H9 (cell line): ENCODE data around the gene PWWP2B. TPM values are rescaled to one million over a fixed set of nuclear protein-coding genes. Genes with fewer than 3 reads are reported as not detected.

Source experiments
- DNase-seq: peaks from one replicate; pipeline ENCODE4 v3.0.0-alpha.2; 2017
- H2AFZ ChIP-seq: one replicate; pipeline ENCODE4 v1.6.1; 2013; ENCODE audit warnings: mild to moderate bottlenecking, low read length, control low read depth, moderate library complexity
- H2AK5ac ChIP-seq: 2 replicates; pipeline ENCODE4 v1.6.1; 2013; ENCODE audit warnings: low read length, control low read depth, mixed read lengths; ENCODE audit not compliant: insufficient read length
- H2BK120ac ChIP-seq: one replicate; pipeline ENCODE4 v1.6.1; 2013; ENCODE audit warnings: low read depth, mild to moderate bottlenecking, low read length, control low read depth, inconsistent platforms; ENCODE audit not compliant: poor library complexity, severe bottlenecking
- H2BK12ac ChIP-seq: 2 replicates; pipeline ENCODE4 v1.6.1; 2013; ENCODE audit warnings: low read length, control low read depth, mixed read lengths, low read depth; ENCODE audit not compliant: insufficient read length
- H2BK15ac ChIP-seq: 2 replicates; pipeline ENCODE4 v1.6.1; 2013; ENCODE audit warnings: low read depth, low read length, control low read depth
- H2BK20ac ChIP-seq: one replicate; pipeline ENCODE4 v1.6.1; 2013; ENCODE audit warnings: low read depth, mild to moderate bottlenecking, low read length, control low read depth, inconsistent platforms; ENCODE audit not compliant: poor library complexity, severe bottlenecking
- H2BK5ac ChIP-seq: 2 replicates; pipeline ENCODE4 v1.6.1; 2013; ENCODE audit warnings: low read length, control low read depth, mixed read lengths; ENCODE audit not compliant: insufficient read length
- H3K14ac ChIP-seq: 2 replicates; pipeline ENCODE4 v1.6.1; 2013; ENCODE audit warnings: low read length, control low read depth; ENCODE audit not compliant: insufficient read depth
- H3K18ac ChIP-seq: 2 replicates; pipeline ENCODE4 v1.6.1; 2013; ENCODE audit warnings: low read depth, mild to moderate bottlenecking, mixed read lengths, low read length, control low read depth; ENCODE audit not compliant: insufficient read length
- H3K23ac ChIP-seq: 2 replicates; pipeline ENCODE4 v1.6.1; 2013; ENCODE audit warnings: low read length, control low read depth, mixed read lengths, low read depth; ENCODE audit not compliant: insufficient read length
- H3K23me2 ChIP-seq: 2 replicates; pipeline ENCODE4 v1.6.1; 2013; ENCODE audit warnings: low read depth, mild to moderate bottlenecking, mixed read lengths, low read length, control low read depth; ENCODE audit not compliant: insufficient read length, poor library complexity, severe bottlenecking
- H3K27ac ChIP-seq: 2 replicates; pipeline ENCODE4 v1.5.1; 2013; ENCODE audit warnings: low read length, control low read depth, mixed read lengths, low read depth; ENCODE audit not compliant: insufficient read length
- H3K27me3 ChIP-seq: 2 replicates; pipeline ENCODE4 v1.6.1; 2013; ENCODE audit warnings: low read length, control low read depth, inconsistent platforms; ENCODE audit not compliant: insufficient read depth
- H3K4ac ChIP-seq: 2 replicates; pipeline ENCODE4 v1.6.1; 2013; ENCODE audit warnings: low read depth, mild to moderate bottlenecking, control low read depth, inconsistent platforms, low read length, moderate library complexity
- H3K4me1 ChIP-seq: 2 replicates; pipeline ENCODE4 v1.6.1; 2013; ENCODE audit warnings: low read length, control low read depth, inconsistent platforms; ENCODE audit not compliant: insufficient read depth
- H3K4me2 ChIP-seq: 2 replicates; pipeline ENCODE4 v1.6.1; 2013; ENCODE audit warnings: low read length, control low read depth, mixed read lengths; ENCODE audit not compliant: insufficient read length, insufficient read depth
- H3K56ac ChIP-seq: 2 replicates; pipeline ENCODE4 v1.6.1; 2013; ENCODE audit warnings: low read depth, mild to moderate bottlenecking, mixed read lengths, low read length, control low read depth; ENCODE audit not compliant: insufficient read length
- H3K79me1 ChIP-seq: 2 replicates; pipeline ENCODE4 v1.6.1; 2013; ENCODE audit warnings: low read depth, mild to moderate bottlenecking, moderate library complexity, low read length, control low read depth, inconsistent platforms; ENCODE audit not compliant: insufficient read depth, poor library complexity, severe bottlenecking
- H3K79me2 ChIP-seq: 2 replicates; pipeline ENCODE4 v1.6.1; 2013; ENCODE audit warnings: low read length, control low read depth, inconsistent platforms; ENCODE audit not compliant: insufficient read depth
- H3K9ac ChIP-seq: 2 replicates; pipeline ENCODE4 v1.6.1; 2013; ENCODE audit warnings: low read length, control low read depth, mixed read lengths; ENCODE audit not compliant: insufficient read length; ENCODE audit errors: extremely low read depth
- H3K9me3 ChIP-seq: one replicate; pipeline ENCODE4 v1.6.1; 2013; ENCODE audit warnings: low read depth, low read length, inconsistent platforms; ENCODE audit not compliant: control insufficient read depth
- H3T11ph ChIP-seq: one replicate; pipeline ENCODE4 v1.6.1; 2013; ENCODE audit warnings: mild to moderate bottlenecking, low read length, control low read depth, inconsistent platforms
- H4K20me1 ChIP-seq: one replicate; pipeline ENCODE4 v1.6.1; 2013; ENCODE audit not compliant: control insufficient read depth, insufficient read length, insufficient read depth
- H4K5ac ChIP-seq: 2 replicates; pipeline ENCODE4 v1.6.1; 2013; ENCODE audit warnings: low read depth, mild to moderate bottlenecking, mixed read lengths, low read length, control low read depth; ENCODE audit not compliant: insufficient read length
- H4K8ac ChIP-seq: replicated peaks from 2 replicates; pipeline ENCODE4 v1.6.1; 2013; ENCODE audit warnings: low read length, control low read depth, mixed read lengths, low read depth; ENCODE audit not compliant: insufficient read length
- H4K91ac ChIP-seq: 2 replicates; pipeline ENCODE4 v1.6.1; 2013; ENCODE audit warnings: low read depth, mild to moderate bottlenecking, moderate library complexity, mixed read lengths, low read length, control low read depth; ENCODE audit not compliant: insufficient read length
- H3K27ac Mint-ChIP-seq, 3 experiments: 2 replicates in 2 of 3; 3 replicates in 1 of 3; pipeline ENCODE4 v1.8.0; 2020 to 2021; ENCODE audit warnings: mixed read lengths in 3 of 3, mild to moderate bottlenecking in 1 of 3, moderate library complexity in 1 of 3
- H3K27me3 Mint-ChIP-seq: 2 replicates; pipeline ENCODE4 v1.8.0; 2021; ENCODE audit warnings: low read depth, mild to moderate bottlenecking, moderate library complexity, mixed read lengths
- H3K36me3 Mint-ChIP-seq, 3 experiments: 2 replicates in 2 of 3; 3 replicates in 1 of 3; pipeline ENCODE4 v1.8.0; 2020 to 2021; ENCODE audit warnings: low read depth in 3 of 3, mixed read lengths in 3 of 3; ENCODE audit not compliant: insufficient read depth in 1 of 3
- H3K4me1 Mint-ChIP-seq, 2 experiments: 2 replicates each; pipeline ENCODE4 v1.8.0; 2020; ENCODE audit warnings: mixed read lengths in 2 of 2
- H3K4me3 Mint-ChIP-seq, 2 experiments: 2 replicates in 1 of 2; 3 replicates in 1 of 2; pipeline ENCODE4 v1.8.0; 2020 to 2021; ENCODE audit warnings: mild to moderate bottlenecking in 2 of 2, mixed read lengths in 2 of 2, moderate library complexity in 1 of 2
- H3K9me3 Mint-ChIP-seq, 2 experiments: 2 replicates in 1 of 2; 3 replicates in 1 of 2; pipeline ENCODE4 v1.8.0; 2020; ENCODE audit warnings: mild to moderate bottlenecking in 2 of 2, mixed read lengths in 2 of 2, moderate library complexity in 1 of 2
- WGBS: extraction: QIAGEN DNeasy Blood & Tissue Kit; methylation state at CpG from one replicate; pipeline ENCODE4 v1.1.7; 2013; ENCODE audit warnings: missing lambda C conversion rate, low lambda C conversion rate, mixed read lengths; ENCODE audit not compliant: insufficient read length; ENCODE audit errors: extremely low coverage; 5-methylcytosine and 5-hydroxymethylcytosine counted together
- total RNA-seq: library from RNA; stranded (reverse); gene quantifications from 2 replicates; pipeline ENCODE4 v1.2.1, GENCODE V29; 2021
- TF ChIP-seq, protein P1 (sequence below): fragments of 200-600 bp; sonication (generic); conservative IDR thresholded peaks from 3 replicates; pipeline ENCODE4 v1.8.0; 2021; ENCODE audit warnings: antibody characterized with exemption, mild to moderate bottlenecking

Gene PWWP2B
- total RNA-seq, 1 experiment from 2014 or later, result 10.0 TPM

DNA sequence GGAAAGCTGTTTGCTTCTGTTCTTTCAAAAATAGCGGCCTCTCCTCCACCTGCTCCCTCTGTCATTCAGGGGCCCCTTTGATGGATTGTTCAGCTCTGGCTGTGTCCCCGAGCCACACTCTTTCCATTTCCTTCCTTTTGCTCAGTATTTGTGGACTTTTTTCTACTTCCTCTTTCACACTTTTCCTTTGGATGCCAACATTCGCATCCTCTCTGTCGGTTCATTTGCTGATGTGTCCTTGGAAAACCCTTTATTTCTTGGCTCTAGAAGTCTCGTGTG is 11.7 kb upstream of the PWWP2B start:
- Histone ChIP-seq H3K4me1 (no peaks in the 10 kb centered on the region), H3K56ac (no peak overlapping the region), H3K9me3 (no peaks in the 10 kb centered on the region), H2BK15ac (no peak overlapping the region), H2BK5ac (no peak overlapping the region), H3K23ac (no peak overlapping the region), H3K23me2 (no peaks in the 10 kb centered on the region), H3T11ph (no peak overlapping the region), H4K5ac (no peak overlapping the region), H3K27ac (no peak overlapping the region), H2BK120ac (no peak overlapping the region), H3K14ac (no peak overlapping the region), H4K8ac (no peak overlapping the region), H2BK20ac (no peak overlapping the region), H4K20me1 (no peaks in the 10 kb centered on the region), H2AFZ (no peak overlapping the region), H4K91ac (no peak overlapping the region), H3K79me1 (no peaks in the 10 kb centered on the region), H3K9ac (no peak overlapping the region), H3K4me2 (no peak overlapping the region), H3K79me2 (no peaks in the 10 kb centered on the region), H3K18ac (no peak overlapping the region), H3K4ac (no peak overlapping the region), H3K27me3 (no peaks in the 10 kb centered on the region), H2AK5ac (no peak overlapping the region), H2BK12ac (no peak overlapping the region)
- WGBS, result no CpG with 5 or more reads among the region's 5 CpGs
- Mint-ChIP-seq H3K9me3 (no peaks in the 10 kb centered on the region), H3K36me3 (no peaks in the 10 kb centered on the region), H3K27me3 (peaks cover 5% of the 10 kb centered on the region), H3K4me3 (no peak overlapping the region), H3K27ac (no peak overlapping the region), H3K4me1 (peaks cover 10 to 11% of the 10 kb centered on the region in 2 experiments)
- no peak for DNase-seq
- TF ChIP-seq, protein P1, sequence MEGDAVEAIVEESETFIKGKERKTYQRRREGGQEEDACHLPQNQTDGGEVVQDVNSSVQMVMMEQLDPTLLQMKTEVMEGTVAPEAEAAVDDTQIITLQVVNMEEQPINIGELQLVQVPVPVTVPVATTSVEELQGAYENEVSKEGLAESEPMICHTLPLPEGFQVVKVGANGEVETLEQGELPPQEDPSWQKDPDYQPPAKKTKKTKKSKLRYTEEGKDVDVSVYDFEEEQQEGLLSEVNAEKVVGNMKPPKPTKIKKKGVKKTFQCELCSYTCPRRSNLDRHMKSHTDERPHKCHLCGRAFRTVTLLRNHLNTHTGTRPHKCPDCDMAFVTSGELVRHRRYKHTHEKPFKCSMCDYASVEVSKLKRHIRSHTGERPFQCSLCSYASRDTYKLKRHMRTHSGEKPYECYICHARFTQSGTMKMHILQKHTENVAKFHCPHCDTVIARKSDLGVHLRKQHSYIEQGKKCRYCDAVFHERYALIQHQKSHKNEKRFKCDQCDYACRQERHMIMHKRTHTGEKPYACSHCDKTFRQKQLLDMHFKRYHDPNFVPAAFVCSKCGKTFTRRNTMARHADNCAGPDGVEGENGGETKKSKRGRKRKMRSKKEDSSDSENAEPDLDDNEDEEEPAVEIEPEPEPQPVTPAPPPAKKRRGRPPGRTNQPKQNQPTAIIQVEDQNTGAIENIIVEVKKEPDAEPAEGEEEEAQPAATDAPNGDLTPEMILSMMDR, result no peak
